GM18858 (cell line): ENCODE measurements around the gene LHX8.

Experiments used
- ATAC-seq: cut with Tn5 transposase; IDR thresholded peaks from one replicate; pipeline ENCODE4 v1.9.1; 2021; ENCODE audit not compliant: unreplicated experiment

Gene LHX8

GRCh38 chr1:75202751-75203150 lies 68.6 kb downstream of the LHX8 start:
- no peak for ATAC-seq

- ATAC-seq, result peak; percentile 94
Observed at GRCh38 chr1:75203415-75204277, 69.5 kb downstream of the LHX8 start.

- ATAC-seq, result no peak
Observed at GRCh38 chr1:75208862-75209261, 74.7 kb downstream of the LHX8 start.
